Measurements from ENCODE around the gene CCDC137. TPM values are rescaled to one million over a fixed set of nuclear protein-coding genes. Genes with fewer than 3 reads are reported as not detected.

CCDC137 gene
- polyA plus RNA-seq, 3 donors = 2.4 to 8.8 (median 3.6) TPM

DNA sequence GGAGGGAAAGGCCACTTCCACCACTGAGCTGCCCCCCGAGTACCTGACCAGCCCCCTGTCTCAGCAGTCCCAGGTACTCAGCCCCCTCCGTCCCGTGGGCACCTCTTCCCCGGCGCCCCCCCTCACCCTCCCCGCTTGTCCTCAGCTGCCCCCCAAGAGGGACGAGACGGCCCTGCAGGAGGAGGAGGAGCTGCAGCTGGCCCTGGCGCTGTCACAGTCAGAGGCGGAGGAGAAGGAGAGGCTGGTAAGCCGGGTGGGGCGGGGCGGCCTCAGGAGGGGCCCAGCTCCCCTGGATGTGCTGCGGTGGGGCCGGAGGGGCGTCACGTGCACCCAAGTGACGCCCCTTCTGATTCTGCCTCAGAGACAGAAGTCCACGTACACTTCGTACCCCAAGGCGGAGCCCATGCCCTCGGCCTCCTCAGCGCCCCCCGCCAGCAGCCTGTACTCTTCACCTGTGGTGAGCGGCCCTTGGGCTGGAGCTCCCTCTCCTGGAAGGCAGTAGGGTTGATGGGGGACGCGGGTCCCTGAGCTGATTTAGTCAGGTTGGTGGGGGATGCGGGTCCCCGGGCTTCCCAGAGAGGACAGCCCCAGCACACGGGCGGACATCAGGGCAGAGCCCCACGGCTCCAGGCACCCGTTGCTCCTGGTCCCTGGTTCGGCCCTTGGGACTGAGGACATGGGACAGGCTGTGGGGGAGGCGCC, 27.1 kb downstream of the CCDC137 start:
- no peak overlapping the region for H3K9ac ChIP-seq (ENCODE audit: insufficient read depth, low read length, poor library complexity, severe bottlenecking)
- H3K27me3 ChIP-seq (ENCODE audit: control insufficient read depth in 2 of 2, insufficient read depth in 2 of 2, low read length in 2 of 2) = no peaks in the 10 kb centered on the region
- no peak overlapping the region for H3K4me3 ChIP-seq (replicated peaks in 1 of 3; ENCODE audit: low read depth in 2 of 3, low read length in 3 of 3)
- WGBS (ENCODE audit: insufficient coverage) = 98% methylated on average over 21 of the region's 35 CpGs
- H3K79me2 ChIP-seq (ENCODE audit: insufficient read depth, low read length) = peaks cover 42% of the 10 kb centered on the region
- TF ChIP-seq, protein P1, sequence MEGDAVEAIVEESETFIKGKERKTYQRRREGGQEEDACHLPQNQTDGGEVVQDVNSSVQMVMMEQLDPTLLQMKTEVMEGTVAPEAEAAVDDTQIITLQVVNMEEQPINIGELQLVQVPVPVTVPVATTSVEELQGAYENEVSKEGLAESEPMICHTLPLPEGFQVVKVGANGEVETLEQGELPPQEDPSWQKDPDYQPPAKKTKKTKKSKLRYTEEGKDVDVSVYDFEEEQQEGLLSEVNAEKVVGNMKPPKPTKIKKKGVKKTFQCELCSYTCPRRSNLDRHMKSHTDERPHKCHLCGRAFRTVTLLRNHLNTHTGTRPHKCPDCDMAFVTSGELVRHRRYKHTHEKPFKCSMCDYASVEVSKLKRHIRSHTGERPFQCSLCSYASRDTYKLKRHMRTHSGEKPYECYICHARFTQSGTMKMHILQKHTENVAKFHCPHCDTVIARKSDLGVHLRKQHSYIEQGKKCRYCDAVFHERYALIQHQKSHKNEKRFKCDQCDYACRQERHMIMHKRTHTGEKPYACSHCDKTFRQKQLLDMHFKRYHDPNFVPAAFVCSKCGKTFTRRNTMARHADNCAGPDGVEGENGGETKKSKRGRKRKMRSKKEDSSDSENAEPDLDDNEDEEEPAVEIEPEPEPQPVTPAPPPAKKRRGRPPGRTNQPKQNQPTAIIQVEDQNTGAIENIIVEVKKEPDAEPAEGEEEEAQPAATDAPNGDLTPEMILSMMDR (IDR thresholded peaks at IDR 0.05) = no peak
- H2AFZ ChIP-seq (ENCODE audit: insufficient read depth, low read depth, low read length, poor library complexity, severe bottlenecking) = no peak overlapping the region
- H4K20me1 ChIP-seq (ENCODE audit: insufficient read depth, low read length) = peaks cover 100% of the 10 kb centered on the region
- H3K4me1 Mint-ChIP-seq = no peaks in the 10 kb centered on the region
- H3K36me3 Mint-ChIP-seq = peaks cover 68 to 99% of the 10 kb centered on the region in 2 donors
- no peaks in the 10 kb centered on the region for H3K4me1 ChIP-seq (ENCODE audit: control insufficient read depth in 1 of 2, insufficient read depth in 2 of 2, low read length in 2 of 2)
- H3K27me3 Mint-ChIP-seq (ENCODE audit: low read depth in 3 of 3) = peaks cover 0 to 1% (median 0%) of the 10 kb centered on the region in 3 donors
- H3K4me3 Mint-ChIP-seq = no peak overlapping the region
- no peak overlapping the region for H3K4me2 ChIP-seq (replicated peaks; ENCODE audit: extremely low read depth, low read length, poor library complexity, severe bottlenecking)
- H3K9me3 Mint-ChIP-seq = no peaks in the 10 kb centered on the region
- H3K27ac Mint-ChIP-seq = peak overlapping the region in 1 of 7 donors; percentile 63
- no peak for DNase-seq
- H3K27ac ChIP-seq (ENCODE audit: low read depth in 1 of 2, low read length in 2 of 2) = no peak overlapping the region
- H3K36me3 ChIP-seq (replicated peaks in 1 of 2; ENCODE audit: control insufficient read depth in 1 of 2, insufficient read depth in 2 of 2, low read length in 2 of 2) = peaks cover 97 to 100% of the 10 kb centered on the region in 2 donors
- intact Hi-C loops (cut with micrococcal nuclease) = no loop called here
- no peaks in the 10 kb centered on the region for H3K9me3 ChIP-seq (replicated peaks in 1 of 2; ENCODE audit: control insufficient read depth in 1 of 2, insufficient read depth in 1 of 2, low read length in 2 of 2)

DNA sequence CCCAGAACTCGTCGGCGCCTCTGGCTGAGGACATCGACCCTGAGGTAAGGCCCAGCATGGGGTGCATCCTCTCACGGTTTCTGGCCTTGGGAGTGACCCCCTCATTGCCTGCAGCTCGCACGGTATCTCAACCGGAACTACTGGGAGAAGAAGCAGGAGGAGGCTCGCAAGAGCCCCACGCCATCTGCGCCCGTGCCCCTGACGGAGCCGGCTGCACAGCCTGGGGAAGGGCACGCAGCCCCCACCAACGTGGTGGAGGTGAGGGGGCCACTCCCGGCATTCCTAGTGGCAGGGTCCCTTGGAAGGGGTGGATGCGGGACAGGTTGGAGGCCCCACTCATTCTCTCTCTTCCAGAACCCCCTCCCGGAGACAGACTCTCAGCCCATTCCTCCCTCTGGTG, 28.3 kb downstream of the CCDC137 start:
- DNase-seq = no peak
- H3K9me3 Mint-ChIP-seq = peaks cover 0 to 2% (median 0%) of the 10 kb centered on the region in 7 donors
- Histone ChIP-seq H3K9me3 (replicated peaks in 1 of 2; ENCODE audit: control insufficient read depth in 1 of 2, insufficient read depth in 1 of 2, low read length in 2 of 2) (no peaks in the 10 kb centered on the region), H3K79me2 (ENCODE audit: insufficient read depth, low read length) (peaks cover 40% of the 10 kb centered on the region), H4K20me1 (ENCODE audit: insufficient read depth, low read length) (peaks cover 96% of the 10 kb centered on the region), H3K36me3 (replicated peaks in 1 of 2; ENCODE audit: control insufficient read depth in 1 of 2, insufficient read depth in 2 of 2, low read length in 2 of 2) (peaks cover 91 to 100% of the 10 kb centered on the region in 2 donors), H3K27ac (ENCODE audit: low read depth in 1 of 2, low read length in 2 of 2) (no peak overlapping the region), H3K4me3 (replicated peaks in 1 of 3; ENCODE audit: low read depth in 2 of 3, low read length in 3 of 3) (no peak overlapping the region), H2AFZ (ENCODE audit: insufficient read depth, low read depth, low read length, poor library complexity, severe bottlenecking) (no peak overlapping the region), H3K4me1 (ENCODE audit: control insufficient read depth in 1 of 2, insufficient read depth in 2 of 2, low read length in 2 of 2) (no peaks in the 10 kb centered on the region), H3K27me3 (ENCODE audit: control insufficient read depth in 2 of 2, insufficient read depth in 2 of 2, low read length in 2 of 2) (no peaks in the 10 kb centered on the region), H3K9ac (ENCODE audit: insufficient read depth, low read length, poor library complexity, severe bottlenecking) (no peak overlapping the region), H3K4me2 (replicated peaks; ENCODE audit: extremely low read depth, low read length, poor library complexity, severe bottlenecking) (no peak overlapping the region)
- H3K4me1 Mint-ChIP-seq = no peaks in the 10 kb centered on the region
- H3K27me3 Mint-ChIP-seq (ENCODE audit: low read depth in 3 of 3) = peaks cover 0 to 1% (median 0%) of the 10 kb centered on the region in 3 donors
- H3K4me3 Mint-ChIP-seq = no peak overlapping the region
- TF ChIP-seq, protein P1 (IDR thresholded peaks at IDR 0.05) = no peak
- intact Hi-C loops (cut with micrococcal nuclease) = no loop called here
- no peak overlapping the region for H3K27ac Mint-ChIP-seq
- 99% methylated on average over 13 of the region's 19 CpGs for WGBS (ENCODE audit: insufficient coverage)
- peaks cover 65 to 99% of the 10 kb centered on the region in 2 donors for H3K36me3 Mint-ChIP-seq
